Vagina (tissue), 2 donors: ENCODE measurements around the gene SLC4A11. TPM values are rescaled to one million over a fixed set of nuclear protein-coding genes. Genes with fewer than 3 reads are reported as not detected.
"Not testable (repeated sequence)": the region's sequence is repeated elsewhere in the genome, so short reads cannot be mapped to it uniquely, and the experiment has no call there.

Source experiments
- DNase-seq, 2 donors: peaks; one replicate each; pipeline ENCODE4 v3.0.0-alpha.2; 2017; ENCODE audit errors: extremely low spot score in 2 of 2
- H3K27ac ChIP-seq: fragments of 200-600 bp; sonication (generic); one replicate; pipeline ENCODE4 v1.5.1; 2019
- H3K27me3 ChIP-seq: fragments of 200-600 bp; sonication (generic); one replicate; pipeline ENCODE4 v1.5.1; 2019
- H3K36me3 ChIP-seq, 2 donors: fragments of 200-600 bp; sonication (generic); one replicate each; pipeline ENCODE4 v1.5.1; 2017 to 2019
- H3K4me1 ChIP-seq: fragments of 200-600 bp; sonication (generic); one replicate; pipeline ENCODE4 v1.5.1; 2019
- H3K4me3 ChIP-seq, 2 donors: fragments of 200-600 bp; sonication (generic); 1 replicate in 1 of 2; 2 replicates in 1 of 2; pipeline ENCODE4 v1.5.1; 2016 to 2019
- H3K9me3 ChIP-seq: fragments of 200-600 bp; sonication (generic); one replicate; pipeline ENCODE4 v1.5.1; 2019
- CTCF ChIP-seq, 3 experiments: fragments of 450-650 bp in 2 of 3; fragments of 200-600 bp in 1 of 3; sonication (generic) in 1 of 3; IDR thresholded peaks; one replicate each; pipeline ENCODE4 v1.5.1; 2017 to 2019; ENCODE audit warnings: antibody characterized with exemption in 3 of 3, mild to moderate bottlenecking in 2 of 3, moderate library complexity in 2 of 3
- POLR2A ChIP-seq, 2 donors: fragments of 450-650 bp; IDR thresholded peaks; one replicate each; pipeline ENCODE4 v1.6.1; 2017; ENCODE audit warnings: antibody characterized with exemption in 2 of 2, mild to moderate bottlenecking in 2 of 2, moderate library complexity in 2 of 2
- POLR2AphosphoS5 ChIP-seq, 2 donors: sonication (generic); formaldehyde crosslinking; IDR thresholded peaks; one replicate each; pipeline ENCODE4 v1.9.0; 2017; ENCODE audit warnings: antibody characterized with exemption in 2 of 2, mild to moderate bottlenecking in 2 of 2, low read depth in 1 of 2; ENCODE audit not compliant: insufficient read depth in 1 of 2
- intact Hi-C: fragments of 100-400 bp; cut with DNase I; formaldehyde crosslinking; loops from one replicate; pipeline ENCODE4 v1.15.1; 2023
- total RNA-seq: library from RNA; depleted of rRNA; stranded (reverse); fragments of >200 nt; gene quantifications from one replicate; pipeline ENCODE4 v1.2.3, GENCODE V29; 2016

The SLC4A11 gene
- total RNA-seq, 1 donor from 2014 or later: 4.9 TPM

- no peak overlapping the region for H3K27ac ChIP-seq
- H3K4me3 ChIP-seq: no peak overlapping the region
- DNase-seq: no peak
- H3K27me3 ChIP-seq: no peaks in the 10 kb centered on the region
- H3K36me3 ChIP-seq: peaks cover 0 to 53% of the 10 kb centered on the region in 2 donors
- intact Hi-C loops: no loop called here
- H3K4me1 ChIP-seq: no peaks in the 10 kb centered on the region
- H3K9me3 ChIP-seq: no peaks in the 10 kb centered on the region
- no peak for TF ChIP-seq CTCF (IDR thresholded peaks at IDR 0.05)
- TF ChIP-seq POLR2AphosphoS5 (IDR thresholded peaks at IDR 0.05; ENCODE audit: insufficient read depth in 1 of 2, low read depth in 1 of 2): no peak
- TF ChIP-seq POLR2A (IDR thresholded peaks at IDR 0.05): no peak
These were observed 49.3 kb downstream of the SLC4A11 start for GRCh38 chr20:3189561-3190131.

GRCh38 chr20:3188823-3189413 is 50.1 kb downstream of the SLC4A11 start:
- no peak for DNase-seq
- TF ChIP-seq POLR2A (IDR thresholded peaks at IDR 0.05) (no peak), POLR2AphosphoS5 (IDR thresholded peaks at IDR 0.05; ENCODE audit: insufficient read depth in 1 of 2, low read depth in 1 of 2) (no peak), CTCF (IDR thresholded peaks at IDR 0.05) (no peak)
- no peaks in the 10 kb centered on the region for H3K4me1 ChIP-seq
- H3K9me3 ChIP-seq: no peaks in the 10 kb centered on the region
- no peak overlapping the region for H3K4me3 ChIP-seq
- H3K36me3 ChIP-seq: peaks cover 0 to 46% of the 10 kb centered on the region in 2 donors
- H3K27ac ChIP-seq: no peak overlapping the region
- intact Hi-C loops: no loop called here
- no peaks in the 10 kb centered on the region for H3K27me3 ChIP-seq

GRCh38 chr20:3187861-3188260 is 51.1 kb downstream of the SLC4A11 start:
- intact Hi-C loops: not testable (repeated sequence)

GRCh38 chr20:3183896-3184612 is 54.9 kb downstream of the SLC4A11 start:
- Histone ChIP-seq H3K9me3 (no peaks in the 10 kb centered on the region), H3K4me1 (no peaks in the 10 kb centered on the region), H3K27me3 (no peaks in the 10 kb centered on the region), H3K27ac (no peak overlapping the region), H3K36me3 (no peaks in the 10 kb centered on the region), H3K4me3 (no peak overlapping the region)
- TF ChIP-seq CTCF (IDR thresholded peaks at IDR 0.05) (no peak), POLR2A (IDR thresholded peaks at IDR 0.05) (no peak), POLR2AphosphoS5 (IDR thresholded peaks at IDR 0.05; ENCODE audit: insufficient read depth in 1 of 2, low read depth in 1 of 2) (no peak)
- intact Hi-C loops: no loop called here
- DNase-seq: no peak

More at GRCh38 chr20:3187861-3188260, 51.1 kb downstream of the SLC4A11 start:
- peaks cover 0 to 35% of the 10 kb centered on the region in 2 donors for H3K36me3 ChIP-seq
- not testable (repeated sequence) for H3K9me3 ChIP-seq, H3K27me3 ChIP-seq, H3K4me1 ChIP-seq, DNase-seq, H3K4me3 ChIP-seq, H3K27ac ChIP-seq

DNA sequence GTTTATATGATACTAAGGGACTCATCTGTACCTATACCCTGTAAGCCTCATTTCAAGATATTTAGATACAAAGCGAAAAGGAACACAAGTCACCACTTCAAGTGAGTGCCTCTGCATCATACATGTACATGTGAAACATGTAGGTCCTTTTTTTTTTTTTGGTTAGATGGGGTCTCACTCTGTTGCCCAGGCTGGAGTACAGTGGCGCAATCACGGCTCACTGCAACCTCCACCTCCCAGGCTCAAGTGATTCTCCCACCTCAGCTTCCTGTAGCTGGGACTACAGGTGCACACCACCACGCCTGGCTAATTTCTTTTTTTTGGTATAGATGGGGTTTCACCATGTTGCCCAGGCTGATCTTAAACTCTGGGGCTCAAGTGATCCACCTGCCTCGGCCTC is 56.6 kb downstream of the SLC4A11 start:
- intact Hi-C loops, DNase-seq: not testable (repeated sequence)

GRCh38 chr20:3181270-3181669 is 57.7 kb downstream of the SLC4A11 start:
- Histone ChIP-seq H3K27ac (no peak overlapping the region), H3K4me1 (no peaks in the 10 kb centered on the region), H3K36me3 (no peaks in the 10 kb centered on the region), H3K9me3 (no peaks in the 10 kb centered on the region), H3K4me3 (no peak overlapping the region), H3K27me3 (no peaks in the 10 kb centered on the region)
- intact Hi-C loops: no loop called here
- no peak for DNase-seq
- TF ChIP-seq POLR2AphosphoS5 (IDR thresholded peaks at IDR 0.05; ENCODE audit: insufficient read depth in 1 of 2, low read depth in 1 of 2) (no peak), POLR2A (IDR thresholded peaks at IDR 0.05) (no peak), CTCF (IDR thresholded peaks at IDR 0.05) (no peak)

More for the DNA sequence above, 56.6 kb downstream of the SLC4A11 start:
- H3K9me3 ChIP-seq, H3K36me3 ChIP-seq, H3K27me3 ChIP-seq, H3K4me1 ChIP-seq, H3K27ac ChIP-seq, H3K4me3 ChIP-seq: not testable (repeated sequence)
